ENCODE measurements around the gene NTN4. TPM values are rescaled to one million over a fixed set of nuclear protein-coding genes. Genes with fewer than 3 reads are reported as not detected.
"Not testable (repeated sequence)": the region's sequence is repeated elsewhere in the genome, so short reads cannot be mapped to it uniquely, and the experiment has no call there.

The NTN4 gene
- total RNA-seq, 1 experiment from 2014 or later = 68.4 TPM

- intact Hi-C loops (cut with micrococcal nuclease; ENCODE audit: unreplicated experiment) = loop anchor here (1.0 to 5.0 kb wide), 2 partner anchors 29 to 177 kb away; partner anchors contain the start of gene HAL
- Mint-ChIP-seq H3K36me3 (ENCODE audit: insufficient read depth, unreplicated experiment) (no peaks in the 10 kb centered on the region), H3K27ac (ENCODE audit: unreplicated experiment) (no peak overlapping the region), H3K4me3 (ENCODE audit: low read depth, unreplicated experiment) (no peak overlapping the region), H3K4me1 (ENCODE audit: low read depth, unreplicated experiment) (no peaks in the 10 kb centered on the region), H3K27me3 (ENCODE audit: unreplicated experiment) (peaks cover 13% of the 10 kb centered on the region), H3K9me3 (ENCODE audit: low read depth, unreplicated experiment) (no peaks in the 10 kb centered on the region)
- peak; percentile 77 for DNase-seq
- no TSS peak for BruUV-seq (replicated peaks)
- CTCF ChIA-PET = no interaction called here
- TF ChIP-seq, protein P1, sequence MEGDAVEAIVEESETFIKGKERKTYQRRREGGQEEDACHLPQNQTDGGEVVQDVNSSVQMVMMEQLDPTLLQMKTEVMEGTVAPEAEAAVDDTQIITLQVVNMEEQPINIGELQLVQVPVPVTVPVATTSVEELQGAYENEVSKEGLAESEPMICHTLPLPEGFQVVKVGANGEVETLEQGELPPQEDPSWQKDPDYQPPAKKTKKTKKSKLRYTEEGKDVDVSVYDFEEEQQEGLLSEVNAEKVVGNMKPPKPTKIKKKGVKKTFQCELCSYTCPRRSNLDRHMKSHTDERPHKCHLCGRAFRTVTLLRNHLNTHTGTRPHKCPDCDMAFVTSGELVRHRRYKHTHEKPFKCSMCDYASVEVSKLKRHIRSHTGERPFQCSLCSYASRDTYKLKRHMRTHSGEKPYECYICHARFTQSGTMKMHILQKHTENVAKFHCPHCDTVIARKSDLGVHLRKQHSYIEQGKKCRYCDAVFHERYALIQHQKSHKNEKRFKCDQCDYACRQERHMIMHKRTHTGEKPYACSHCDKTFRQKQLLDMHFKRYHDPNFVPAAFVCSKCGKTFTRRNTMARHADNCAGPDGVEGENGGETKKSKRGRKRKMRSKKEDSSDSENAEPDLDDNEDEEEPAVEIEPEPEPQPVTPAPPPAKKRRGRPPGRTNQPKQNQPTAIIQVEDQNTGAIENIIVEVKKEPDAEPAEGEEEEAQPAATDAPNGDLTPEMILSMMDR (IDR thresholded peaks at IDR 0.05; ENCODE audit: unreplicated experiment) = peak; percentile 38
These were observed 29.6 kb upstream of the NTN4 start for GRCh38 chr12:95820096-95820703.

DNA sequence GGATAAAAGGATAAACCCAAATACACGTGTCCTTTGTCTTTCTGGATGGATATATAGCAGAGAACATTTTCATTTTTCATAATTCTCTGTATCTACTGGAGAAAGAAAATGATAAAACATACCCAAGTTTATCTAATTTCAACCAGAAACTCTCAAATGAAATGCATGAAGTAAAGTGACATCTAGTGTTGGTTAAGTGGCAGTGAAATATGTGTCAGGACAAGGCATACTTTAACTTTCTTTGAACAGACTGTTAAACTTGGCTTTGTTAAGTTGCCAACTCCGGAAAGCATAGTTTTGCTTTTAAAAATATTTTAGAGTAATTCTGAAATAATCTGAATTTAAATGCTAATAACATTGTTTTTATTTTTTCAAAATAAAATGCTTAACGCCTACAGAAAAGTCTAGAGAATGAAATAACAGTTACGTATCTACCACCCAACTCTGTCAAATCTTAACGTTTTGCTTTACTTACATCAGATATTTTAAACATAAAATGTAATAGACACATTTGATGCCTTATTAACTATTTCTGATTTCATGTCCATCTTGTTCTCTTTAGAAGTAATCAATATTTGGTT lies 25.2 kb upstream of the NTN4 start:
- intact Hi-C loops (cut with micrococcal nuclease; ENCODE audit: unreplicated experiment) = loop anchor here (1.0 to 2.0 kb wide), 3 partner anchors 27 to 233 kb away; no protein-coding TSS in a partner anchor

GRCh38 chr12:95812155-95812554 lies 21.6 kb upstream of the NTN4 start:
- CTCF ChIA-PET = interaction anchor here (1.1 kb wide), 1 partner anchor 230 kb away, joined by 3 read pairs; no protein-coding TSS in a partner anchor
- H3K27ac Mint-ChIP-seq (ENCODE audit: unreplicated experiment); DNase-seq; H3K27me3 Mint-ChIP-seq (ENCODE audit: unreplicated experiment); H3K9me3 Mint-ChIP-seq (ENCODE audit: low read depth, unreplicated experiment); intact Hi-C loops (cut with micrococcal nuclease; ENCODE audit: unreplicated experiment); BruUV-seq (replicated peaks); H3K36me3 Mint-ChIP-seq (ENCODE audit: insufficient read depth, unreplicated experiment); H3K4me3 Mint-ChIP-seq (ENCODE audit: low read depth, unreplicated experiment): not testable (repeated sequence)
- peaks cover 18% of the 10 kb centered on the region for H3K4me1 Mint-ChIP-seq (ENCODE audit: low read depth, unreplicated experiment)

More for the DNA sequence above, 25.2 kb upstream of the NTN4 start:
- Mint-ChIP-seq H3K27me3 (ENCODE audit: unreplicated experiment) (no peaks in the 10 kb centered on the region), H3K36me3 (ENCODE audit: insufficient read depth, unreplicated experiment) (no peaks in the 10 kb centered on the region), H3K9me3 (ENCODE audit: low read depth, unreplicated experiment) (no peaks in the 10 kb centered on the region), H3K4me3 (ENCODE audit: low read depth, unreplicated experiment) (no peak overlapping the region), H3K4me1 (ENCODE audit: low read depth, unreplicated experiment) (peaks cover 3% of the 10 kb centered on the region), H3K27ac (ENCODE audit: unreplicated experiment) (no peak overlapping the region)
- CTCF ChIA-PET = no interaction called here
- no TSS peak for BruUV-seq (replicated peaks)
- TF ChIP-seq, protein P1 (IDR thresholded peaks at IDR 0.05; ENCODE audit: unreplicated experiment) = peak; percentile 25
- no peak for DNase-seq

DNA sequence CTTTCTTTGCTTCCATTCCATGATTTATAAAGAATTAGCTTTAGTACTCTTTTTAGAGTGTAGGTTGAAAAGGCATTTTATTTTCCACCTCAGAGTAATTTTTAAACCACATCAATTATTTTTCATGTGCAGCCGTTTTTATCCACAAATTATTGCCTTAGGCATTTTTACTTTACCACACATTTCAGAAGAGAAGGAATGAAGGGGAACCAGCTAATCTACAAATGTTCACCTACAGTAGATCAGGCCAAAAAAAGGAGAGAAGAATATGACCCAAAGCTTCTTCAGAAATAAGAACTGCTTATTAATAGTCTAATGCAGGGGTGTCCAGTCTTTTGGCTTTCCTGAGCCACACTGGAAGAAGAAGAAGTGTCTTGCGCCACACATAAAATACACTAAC lies 19.8 kb upstream of the NTN4 start:
- intact Hi-C loops (cut with micrococcal nuclease; ENCODE audit: unreplicated experiment) = no loop called here
- Mint-ChIP-seq H3K4me3 (ENCODE audit: low read depth, unreplicated experiment) (no peak overlapping the region), H3K9me3 (ENCODE audit: low read depth, unreplicated experiment) (no peaks in the 10 kb centered on the region), H3K27me3 (ENCODE audit: unreplicated experiment) (no peaks in the 10 kb centered on the region), H3K4me1 (ENCODE audit: low read depth, unreplicated experiment) (peaks cover 32% of the 10 kb centered on the region), H3K36me3 (ENCODE audit: insufficient read depth, unreplicated experiment) (peaks cover 12% of the 10 kb centered on the region), H3K27ac (ENCODE audit: unreplicated experiment) (peak overlapping the region; percentile 17)
- TF ChIP-seq, protein P1 (IDR thresholded peaks at IDR 0.05; ENCODE audit: unreplicated experiment) = no peak
- no peak for DNase-seq
- no TSS peak for BruUV-seq (replicated peaks)
- CTCF ChIA-PET = interaction anchor here (1.9 kb wide), 1 partner anchor 236 kb away, joined by 7 read pairs; no protein-coding TSS in a partner anchor
